T1000 (cell line): ENCODE results near the gene EIF3A.

ENCODE experiments used
- DNase-seq: peaks from one replicate; lab custom pipeline; 2025; ENCODE audit warnings: mixed read lengths; lab: John Stamatoyannopoulos, UW

EIF3A gene

GRCh38 chr10:119003572-119004289, 76.9 kb downstream of the EIF3A start:
- no peak for DNase-seq

GRCh38 chr10:119001717-119002500, 78.7 kb downstream of the EIF3A start:
- no peak for DNase-seq

GRCh38 chr10:118998183-118998582, 82.4 kb downstream of the EIF3A start:
- DNase-seq = no peak

GRCh38 chr10:118997379-118997778, 83.2 kb downstream of the EIF3A start:
- DNase-seq = no peak

- no peak for DNase-seq
These were observed 84.9 kb downstream of the EIF3A start for GRCh38 chr10:118995739-118996138.

- no peak for DNase-seq
These were observed 86.3 kb downstream of the EIF3A start for GRCh38 chr10:118994321-118994720.

- no peak for DNase-seq
These were observed 87.4 kb downstream of the EIF3A start for GRCh38 chr10:118993214-118993613.

GRCh38 chr10:118992496-118992895, 88.1 kb downstream of the EIF3A start:
- DNase-seq = no peak

- no peak for DNase-seq
These were observed 90.3 kb downstream of the EIF3A start for GRCh38 chr10:118990326-118990725.

GRCh38 chr10:118986815-118987790, 93.5 kb downstream of the EIF3A start:
- DNase-seq = no peak

- no peak for DNase-seq
These were observed 95.0 kb downstream of the EIF3A start for GRCh38 chr10:118985576-118985975.
